LHCN-M2 (cell line): ENCODE data around the gene IGFLR1. TPM values are rescaled to one million over a fixed set of nuclear protein-coding genes. Genes with fewer than 3 reads are reported as not detected.
"Not testable (repeated sequence)": the region's sequence is repeated elsewhere in the genome, so short reads cannot be mapped to it uniquely, and the experiment has no call there.

ENCODE experiments used
- DNase-seq: peaks from one replicate; pipeline ENCODE4 v3.0.0-alpha.2; 2012; ENCODE audit warnings: low read depth
- total RNA-seq: library from RNA; depleted of rRNA; stranded (reverse); fragments of >200 nt; gene quantifications from 2 replicates; pipeline ENCODE4 v1.2.3, GENCODE V29; 2014

IGFLR1 gene
- total RNA-seq, 1 experiment from 2014 or later: 11.7 TPM

DNA sequence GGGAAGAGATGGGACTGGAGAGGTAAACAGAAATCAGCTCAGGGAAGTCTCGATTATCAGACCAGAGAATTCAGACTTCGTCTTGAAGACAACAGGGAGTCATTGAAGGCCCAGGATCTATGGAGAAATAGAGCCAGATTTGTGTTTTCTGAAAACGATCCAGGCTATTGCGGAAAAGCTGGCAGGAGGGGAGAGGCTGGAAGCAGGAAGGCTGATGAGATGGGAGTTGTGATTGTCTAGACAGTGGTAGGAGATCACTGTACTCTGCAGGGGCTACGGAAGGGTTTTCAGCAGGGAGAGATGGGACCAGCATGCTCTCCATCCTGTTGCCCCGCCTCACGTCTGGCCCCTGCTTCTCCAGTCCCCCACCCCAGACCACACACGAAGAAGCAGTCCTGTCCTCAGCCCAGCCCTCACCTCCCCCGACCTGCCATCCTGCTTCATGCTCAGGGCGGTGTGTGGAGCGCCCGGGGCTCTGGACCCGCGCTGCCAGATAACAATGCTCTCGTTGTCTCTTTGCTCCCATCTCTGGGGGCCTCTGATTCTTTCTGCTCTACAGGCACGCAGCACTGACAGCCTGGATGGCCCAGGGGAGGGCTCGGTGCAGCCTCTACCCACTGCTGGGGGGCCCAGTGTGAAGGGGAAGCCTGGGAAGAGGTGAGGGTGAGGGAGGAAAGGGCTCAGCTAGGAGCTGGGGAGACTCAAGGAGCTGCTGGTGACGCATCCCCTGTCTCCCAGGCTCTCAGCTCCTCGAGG is 35.0 kb upstream of the IGFLR1 start:
- DNase-seq: no peak

DNA sequence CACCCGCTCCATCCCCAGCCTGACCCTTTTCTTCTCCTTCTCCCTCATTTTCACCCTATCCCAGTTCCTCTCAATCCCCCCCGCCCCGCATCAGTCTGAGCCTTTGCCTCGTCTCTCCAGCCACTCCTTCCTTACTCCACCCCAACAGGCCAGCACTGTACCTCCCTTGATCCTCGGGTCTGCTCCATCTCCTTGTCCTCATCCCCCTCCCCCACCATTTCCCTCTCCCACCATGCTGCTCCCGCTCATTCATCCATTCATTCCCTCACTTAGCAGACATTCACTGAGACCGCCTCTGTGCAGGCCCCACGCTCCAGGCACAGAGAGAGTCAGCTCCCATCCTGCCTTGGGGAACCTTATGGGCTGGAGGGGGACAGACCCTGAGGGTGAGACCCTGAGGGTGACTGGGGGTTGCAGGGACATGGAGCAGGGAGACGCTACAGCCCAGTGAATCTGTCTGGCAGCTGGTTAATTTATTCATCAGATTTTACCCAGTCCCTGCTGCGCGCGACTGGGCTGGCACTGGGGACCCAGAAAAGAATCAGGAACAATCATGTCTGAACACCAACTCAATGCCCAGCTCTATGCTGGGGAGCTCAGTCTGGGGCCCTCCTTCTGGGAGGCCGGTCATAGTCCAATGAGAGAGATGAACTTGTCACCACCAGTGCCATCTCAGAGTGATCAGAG is 34.0 kb upstream of the IGFLR1 start:
- DNase-seq: no peak

DNA sequence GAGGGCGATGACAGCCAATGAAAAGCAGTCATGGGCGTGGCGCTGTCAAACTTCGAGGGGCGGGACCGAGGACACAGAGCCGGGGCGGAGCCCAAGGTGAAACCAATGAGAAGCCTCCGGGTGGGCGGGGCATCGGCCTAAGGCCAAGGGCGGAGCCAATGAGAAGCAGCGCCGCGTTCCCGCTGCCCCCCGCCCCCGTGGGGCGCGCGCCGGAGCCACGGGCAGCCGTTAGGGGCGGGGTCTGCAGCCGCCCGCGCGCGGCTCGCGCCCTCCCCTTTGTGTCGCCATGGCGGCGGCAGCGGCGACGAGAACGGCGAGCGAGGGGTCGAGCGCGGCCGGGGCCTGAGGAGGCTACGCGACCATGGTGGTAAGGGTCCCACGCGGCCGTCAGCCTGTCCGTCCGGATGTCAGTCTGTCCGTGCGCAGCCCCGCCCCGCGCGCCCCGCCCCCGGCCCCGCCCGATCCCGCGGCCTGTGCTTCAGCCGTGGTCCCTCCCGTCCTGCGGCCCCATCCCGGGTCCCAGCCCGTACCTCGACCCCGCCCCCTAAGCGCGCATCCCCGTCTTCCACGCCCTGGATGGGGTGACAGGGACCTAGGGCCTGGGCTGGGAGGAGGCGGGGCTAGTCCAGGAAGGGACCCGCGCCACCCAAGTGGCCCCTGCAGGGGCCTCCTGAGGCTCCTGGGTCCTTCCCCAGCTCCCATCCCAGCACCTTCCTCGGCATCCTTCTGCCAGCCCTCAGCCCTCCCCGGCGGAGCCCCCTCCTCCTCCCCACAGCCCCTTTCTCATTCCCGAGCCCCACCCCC is 33.2 kb upstream of the IGFLR1 start, which contains the start of gene ARHGAP33:
Gene ARHGAP33 (plus strand): TSS at position 267 of the 804 bp plus-strand sequence. CDS start 95 bp downstream, at position 362.
- DNase-seq: peak; percentile 94

DNA sequence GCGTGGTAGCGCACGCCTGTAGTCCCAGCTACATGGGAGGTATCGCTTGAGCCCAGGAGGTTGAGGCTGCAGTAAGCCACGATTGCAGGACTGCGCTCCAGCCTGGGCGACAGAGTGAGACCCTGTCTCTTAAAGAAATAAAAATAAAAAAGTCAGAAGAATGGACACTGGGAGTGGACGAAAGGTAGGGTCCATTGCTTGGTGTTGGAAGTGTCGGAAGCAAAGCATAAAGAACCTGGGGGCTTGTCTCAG is 32.7 kb upstream of the IGFLR1 start:
- DNase-seq: no peak

DNA sequence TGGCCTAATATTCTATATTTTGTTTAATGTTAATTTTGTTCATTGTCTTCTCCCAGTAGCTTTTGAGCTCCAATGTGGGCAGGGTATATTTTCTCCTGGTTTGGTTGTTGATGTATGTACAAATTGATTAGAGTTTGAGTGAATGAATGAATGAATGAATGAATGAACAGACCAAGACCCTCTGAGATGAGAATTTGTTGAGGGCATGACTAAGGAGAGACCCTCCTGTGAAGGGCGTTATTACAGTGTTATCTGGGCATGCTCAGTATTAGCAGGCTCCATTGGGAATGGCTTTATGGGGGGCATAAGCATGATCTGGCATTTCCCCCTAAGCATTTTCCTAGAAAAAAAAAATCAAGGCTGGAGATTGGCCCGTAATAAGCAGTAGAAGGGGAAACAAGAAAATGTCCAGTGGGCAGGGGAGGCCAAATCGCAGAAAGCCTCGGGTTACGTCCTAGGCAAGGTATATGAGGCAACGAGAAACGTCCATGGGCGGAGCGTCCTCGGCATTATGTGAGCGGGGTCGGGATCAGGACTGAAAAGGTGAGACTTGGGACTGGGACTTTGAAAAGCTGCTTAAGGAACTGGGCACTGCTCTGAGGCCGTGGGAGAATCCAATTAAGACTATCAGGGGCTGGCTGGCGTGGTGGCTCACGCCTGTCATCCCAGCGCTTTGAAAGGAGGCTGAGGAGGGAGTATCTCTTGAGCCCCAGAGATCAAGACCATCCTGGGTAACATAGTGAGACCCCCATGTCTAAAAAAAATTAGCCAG is 32.2 kb upstream of the IGFLR1 start:
- no peak for DNase-seq

DNA sequence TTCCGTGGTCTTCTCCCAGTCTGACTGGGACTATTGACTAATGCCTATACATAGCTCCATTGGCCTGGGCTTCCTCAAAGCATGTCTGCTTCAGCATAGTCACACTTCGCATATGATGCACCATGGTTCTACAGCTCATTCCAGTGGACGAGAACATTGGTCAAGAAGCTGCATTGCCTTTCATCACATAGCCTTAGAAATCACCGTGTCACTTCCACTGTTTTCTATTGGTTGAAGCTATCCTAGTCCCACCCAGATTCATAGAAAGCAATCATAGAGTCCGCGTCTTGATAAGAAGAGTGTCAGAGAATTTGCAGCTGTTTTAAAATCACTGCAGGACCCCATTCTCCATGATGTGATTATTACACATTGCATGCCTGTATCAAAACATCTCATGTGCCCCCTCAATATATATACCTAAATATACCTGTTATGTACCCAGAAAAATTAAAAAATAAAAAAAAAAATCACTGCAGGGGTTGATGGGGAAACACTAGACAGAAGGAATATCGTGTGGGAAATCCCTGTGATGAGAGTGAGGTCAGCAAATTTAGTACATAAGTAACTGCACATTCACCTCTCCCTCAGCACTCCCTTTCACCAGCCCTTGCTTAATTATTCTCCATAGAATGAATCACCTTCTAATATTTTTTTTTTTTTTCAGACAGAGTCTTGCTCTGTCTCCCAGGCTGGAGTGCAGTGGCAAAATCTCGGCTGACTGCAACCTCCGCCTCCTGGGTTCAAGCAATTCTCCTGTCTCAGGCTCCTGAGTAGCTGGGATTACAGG is 31.0 kb upstream of the IGFLR1 start:
- peak; percentile 12 for DNase-seq

DNA sequence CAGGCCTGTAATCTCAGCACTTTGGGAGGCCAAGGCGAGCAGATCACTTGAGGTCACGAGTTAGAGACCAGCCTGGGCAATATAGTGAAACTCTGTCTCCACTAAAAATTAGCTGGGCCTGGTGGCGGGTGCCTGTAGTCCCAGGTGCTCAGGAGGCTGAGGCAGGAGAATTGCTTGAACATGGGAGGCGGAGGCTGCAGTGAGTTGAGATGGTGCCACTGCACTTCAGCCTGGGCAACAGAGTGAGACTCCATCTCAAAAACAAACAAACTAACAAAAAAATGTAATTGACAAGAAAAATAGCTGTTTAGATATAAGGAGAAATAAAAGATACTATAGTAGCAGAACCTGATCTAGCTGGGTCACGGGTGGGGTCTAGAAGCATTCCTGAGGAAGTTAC is 30.1 kb upstream of the IGFLR1 start:
- not testable (repeated sequence) for DNase-seq

DNA sequence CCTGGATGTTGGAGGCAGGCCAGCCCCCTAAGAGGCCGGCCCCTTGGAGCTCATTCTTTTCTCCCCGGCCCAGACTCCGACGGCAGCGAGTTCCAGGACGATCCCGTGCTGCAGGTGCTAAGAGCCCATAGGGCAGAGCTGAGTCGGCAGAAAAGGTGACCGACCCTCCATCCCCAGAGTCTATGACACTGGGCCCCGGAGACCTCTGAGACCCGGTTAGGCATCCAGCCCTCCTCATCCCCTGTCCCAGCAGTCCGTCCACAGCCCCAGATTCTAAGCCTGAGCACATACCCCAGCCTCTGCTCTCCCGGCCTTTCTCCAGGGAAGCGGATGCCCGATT is 25.8 kb upstream of the IGFLR1 start:
- no peak for DNase-seq

DNA sequence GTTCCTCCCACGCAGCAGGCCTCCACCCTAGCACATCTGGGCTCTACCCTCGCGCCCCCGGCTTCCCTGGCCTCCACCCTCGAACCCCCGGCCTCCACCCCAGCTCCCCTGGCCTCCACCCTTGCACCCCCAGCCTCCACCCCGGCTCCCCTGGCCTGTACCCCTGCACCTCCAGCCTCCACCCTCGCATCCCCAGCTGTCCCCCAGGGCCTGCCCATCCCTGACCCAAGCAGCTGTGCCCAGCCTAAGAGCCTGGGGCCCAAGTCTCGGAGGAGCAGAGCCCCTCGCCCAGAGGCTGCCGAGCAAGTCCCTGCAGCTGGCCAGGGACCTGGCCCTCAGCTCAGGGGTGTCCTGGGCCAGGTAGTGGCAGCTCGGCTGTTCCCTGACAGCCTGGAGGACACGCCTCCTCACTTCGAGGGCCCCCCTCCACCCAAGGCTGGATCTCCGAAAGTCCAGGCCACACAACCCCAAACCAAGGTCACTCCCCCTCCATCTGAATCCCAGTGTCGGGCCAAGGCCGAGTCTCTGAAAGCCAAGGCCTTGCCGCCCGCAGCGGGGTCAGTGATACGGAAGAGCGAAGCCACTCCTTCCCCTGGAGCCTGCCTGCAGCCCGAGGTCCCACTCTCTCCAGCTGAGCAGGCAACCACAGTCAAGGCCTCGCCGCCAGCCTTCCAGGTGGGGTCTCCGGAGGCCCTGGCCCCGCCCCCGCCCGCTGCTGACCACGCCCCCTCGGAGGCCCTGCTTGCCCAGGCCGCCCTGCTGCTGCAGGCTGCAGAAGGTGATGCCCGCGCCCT is 25.2 kb upstream of the IGFLR1 start:
- no peak for DNase-seq

DNA sequence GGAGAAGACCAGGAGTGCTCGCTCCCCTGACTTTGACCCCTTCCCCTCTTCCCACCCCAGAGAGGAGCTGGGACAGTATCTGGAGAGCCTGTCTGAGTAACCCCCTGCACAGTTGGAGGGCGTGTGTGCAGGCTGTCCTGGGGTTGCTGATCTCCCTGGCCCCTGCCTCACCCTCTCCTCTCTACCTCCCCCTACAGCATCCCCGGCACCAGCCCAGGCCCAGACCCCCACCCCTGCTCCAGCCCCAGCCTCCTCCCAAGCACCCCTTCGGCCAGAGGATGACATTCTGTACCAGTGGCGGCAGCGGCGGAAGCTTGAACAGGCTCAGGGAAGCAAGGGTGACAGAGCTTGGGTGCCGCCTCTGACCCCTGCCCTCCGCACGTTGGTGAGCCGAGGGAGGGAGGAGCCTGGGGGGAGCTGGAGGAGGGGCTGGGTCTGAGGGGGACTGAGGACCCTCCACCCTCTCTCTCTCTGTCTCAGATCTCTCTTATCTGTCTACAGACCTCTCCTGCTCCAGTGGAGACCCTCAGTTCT is 24.4 kb upstream of the IGFLR1 start:
- DNase-seq: no peak

DNA sequence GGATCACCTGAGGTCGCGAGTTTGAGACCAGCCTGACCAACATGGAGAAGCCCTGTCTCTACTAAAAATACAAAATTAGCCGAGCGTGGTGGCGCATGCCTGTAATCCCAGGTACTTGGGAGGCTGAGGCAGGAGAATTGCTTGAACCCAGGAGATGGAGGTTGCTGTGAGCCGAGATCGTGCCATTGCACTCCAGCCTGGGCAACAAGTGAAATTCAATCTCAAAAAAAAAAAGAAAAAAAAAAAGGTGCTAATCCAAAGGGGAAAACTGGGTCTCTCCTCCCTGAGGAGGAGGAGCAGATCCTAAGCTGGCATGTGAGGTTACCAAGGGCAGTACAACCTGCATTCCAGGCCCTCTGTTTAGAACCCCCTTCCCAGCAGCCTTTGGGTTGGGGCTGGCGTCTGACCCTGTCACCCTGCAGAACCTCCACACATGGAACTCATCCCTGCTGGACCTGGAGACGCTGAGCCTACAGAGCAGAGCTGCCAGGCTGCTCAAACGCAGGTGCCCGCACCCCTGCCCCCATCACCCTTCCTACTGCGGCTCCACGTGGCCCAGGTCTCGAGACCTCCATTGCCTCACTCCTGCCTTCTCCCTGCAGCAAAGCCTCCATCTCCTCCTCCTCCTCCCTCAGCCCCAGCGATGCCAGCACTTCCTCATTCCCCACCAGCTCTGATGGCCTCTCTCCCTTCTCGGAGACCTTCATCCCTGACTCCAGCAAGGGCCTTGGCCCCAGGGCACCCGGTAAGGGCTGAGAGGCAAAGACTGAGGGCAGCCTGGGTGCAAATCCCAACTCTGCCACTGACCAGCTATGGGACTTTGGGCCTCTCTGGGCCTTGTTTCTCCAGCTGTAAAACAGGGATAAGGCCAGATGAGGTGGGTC is 22.4 kb upstream of the IGFLR1 start:
- DNase-seq: no peak

DNA sequence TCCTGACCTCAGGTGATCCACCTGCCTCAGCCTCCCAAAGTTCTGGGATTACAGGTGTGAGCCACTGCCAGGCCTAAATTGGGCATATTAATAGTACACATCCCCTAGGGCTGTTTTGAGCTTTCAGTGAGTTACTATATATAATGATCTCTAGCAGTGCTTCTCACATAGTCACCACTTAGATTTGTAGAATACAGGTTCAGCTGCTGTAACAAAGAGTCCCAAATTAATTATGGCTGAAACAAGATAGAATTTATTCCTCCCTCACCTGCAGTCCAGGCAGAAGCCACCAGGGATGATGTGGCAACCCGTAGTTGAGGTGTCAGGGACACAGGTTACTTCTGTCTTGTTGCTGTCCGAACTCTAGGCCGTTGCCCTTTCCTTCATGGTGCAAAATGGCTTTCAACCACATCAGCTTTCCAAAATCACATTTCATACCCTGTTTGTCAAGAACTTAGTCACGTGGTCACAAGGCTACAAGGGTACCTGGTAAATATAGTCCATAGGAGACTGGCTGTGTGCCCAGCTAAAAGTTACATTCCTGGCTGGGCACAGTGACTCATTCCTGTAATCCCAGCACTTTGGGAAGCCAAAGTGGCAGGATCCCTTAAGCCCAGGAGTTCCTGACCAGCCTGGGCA is 18.6 kb upstream of the IGFLR1 start:
- DNase-seq: peak; percentile 47

DNA sequence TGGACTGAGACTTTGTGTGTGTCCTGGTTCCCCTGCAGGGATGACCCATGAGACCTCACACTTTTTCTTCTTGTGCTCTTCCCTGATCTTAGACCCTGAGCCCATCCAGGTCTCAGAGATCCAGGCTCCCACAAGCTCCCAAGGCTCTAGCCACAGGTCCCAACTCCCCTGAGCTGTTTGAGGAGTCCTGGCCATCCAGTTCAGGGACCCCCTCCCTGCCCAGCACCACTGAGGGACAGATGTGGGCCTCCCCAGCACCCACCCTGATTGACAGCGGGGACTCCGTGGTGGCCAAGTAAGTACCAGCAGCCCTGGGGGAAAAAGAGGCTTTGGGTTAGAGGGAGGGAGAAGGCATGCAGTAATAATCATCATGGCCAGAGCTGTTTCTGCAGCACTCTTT is 17.4 kb upstream of the IGFLR1 start:
- no peak for DNase-seq

DNA sequence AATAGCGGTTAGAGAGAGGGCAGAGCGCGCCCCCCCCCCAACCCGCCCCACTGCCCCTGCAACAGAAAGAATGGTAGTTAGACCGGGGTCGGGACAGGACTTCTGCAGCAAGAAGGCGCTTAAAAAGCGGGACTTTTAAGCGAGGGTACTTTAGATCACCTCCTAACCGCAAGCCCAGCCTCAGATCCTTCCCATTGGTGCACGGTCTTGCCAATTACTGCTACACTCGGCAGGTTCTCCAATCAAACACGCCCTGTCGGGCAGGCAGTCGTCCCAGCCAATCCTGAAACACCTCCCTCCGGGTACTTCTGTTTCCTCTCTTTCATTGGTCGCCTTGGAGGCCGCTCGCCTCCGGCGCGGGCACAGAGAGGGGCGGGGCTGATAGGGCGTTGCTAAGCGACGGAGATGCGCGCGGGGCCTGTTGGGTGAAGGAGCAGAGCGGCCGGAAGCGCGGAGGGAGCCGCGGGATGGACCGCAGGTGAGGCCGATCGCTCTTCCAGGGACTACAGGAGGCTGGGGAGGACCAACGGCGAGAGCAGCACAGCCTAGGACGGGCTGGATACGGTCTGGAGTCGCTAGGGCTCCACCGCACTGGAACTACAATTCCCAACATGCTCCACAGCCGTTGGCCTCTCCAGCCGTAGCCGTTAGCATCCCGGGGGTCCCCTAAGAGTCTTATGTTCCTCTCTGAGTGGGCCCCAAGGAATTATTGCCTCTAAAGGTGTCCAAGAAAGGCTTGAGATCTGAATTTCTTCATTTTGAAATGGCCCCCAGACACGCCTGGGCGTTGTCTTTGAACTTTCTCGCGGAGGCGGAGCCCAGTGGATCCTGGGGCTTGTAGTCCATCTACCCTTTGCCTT is 15.7 kb upstream of the IGFLR1 start, which contains the start of gene PROSER3:
Gene PROSER3 (plus strand): TSS at position 428 of the 860 bp plus-strand sequence. CDS start 40 bp downstream, at position 468.
- peak; percentile 99 for DNase-seq

DNA sequence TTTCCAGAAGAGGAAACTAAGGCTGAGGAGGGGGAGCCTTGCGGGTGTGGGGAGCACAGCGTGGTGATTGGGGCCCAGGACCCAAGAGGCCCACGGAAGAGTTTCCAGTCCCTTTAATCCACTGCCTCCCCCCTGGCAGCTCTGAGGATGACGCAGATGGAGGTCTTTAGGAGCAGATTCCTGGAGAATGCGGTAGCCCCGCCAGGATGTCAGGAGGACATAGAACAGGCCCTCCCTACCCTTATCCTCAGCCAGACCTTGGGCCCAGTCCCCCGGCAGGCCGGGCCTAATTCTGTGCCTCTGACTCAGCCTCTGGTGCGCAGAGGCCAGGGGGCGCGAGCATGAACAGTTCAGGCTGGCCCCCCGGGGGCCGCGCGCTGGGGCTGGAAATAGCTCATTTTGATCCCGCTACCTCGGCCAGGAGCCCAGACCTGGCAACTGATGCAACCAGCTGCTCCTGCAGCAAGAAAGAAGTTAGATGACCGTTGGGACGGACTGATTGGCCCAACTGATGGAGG is 15.0 kb upstream of the IGFLR1 start:
- DNase-seq: peak; percentile 85

DNA sequence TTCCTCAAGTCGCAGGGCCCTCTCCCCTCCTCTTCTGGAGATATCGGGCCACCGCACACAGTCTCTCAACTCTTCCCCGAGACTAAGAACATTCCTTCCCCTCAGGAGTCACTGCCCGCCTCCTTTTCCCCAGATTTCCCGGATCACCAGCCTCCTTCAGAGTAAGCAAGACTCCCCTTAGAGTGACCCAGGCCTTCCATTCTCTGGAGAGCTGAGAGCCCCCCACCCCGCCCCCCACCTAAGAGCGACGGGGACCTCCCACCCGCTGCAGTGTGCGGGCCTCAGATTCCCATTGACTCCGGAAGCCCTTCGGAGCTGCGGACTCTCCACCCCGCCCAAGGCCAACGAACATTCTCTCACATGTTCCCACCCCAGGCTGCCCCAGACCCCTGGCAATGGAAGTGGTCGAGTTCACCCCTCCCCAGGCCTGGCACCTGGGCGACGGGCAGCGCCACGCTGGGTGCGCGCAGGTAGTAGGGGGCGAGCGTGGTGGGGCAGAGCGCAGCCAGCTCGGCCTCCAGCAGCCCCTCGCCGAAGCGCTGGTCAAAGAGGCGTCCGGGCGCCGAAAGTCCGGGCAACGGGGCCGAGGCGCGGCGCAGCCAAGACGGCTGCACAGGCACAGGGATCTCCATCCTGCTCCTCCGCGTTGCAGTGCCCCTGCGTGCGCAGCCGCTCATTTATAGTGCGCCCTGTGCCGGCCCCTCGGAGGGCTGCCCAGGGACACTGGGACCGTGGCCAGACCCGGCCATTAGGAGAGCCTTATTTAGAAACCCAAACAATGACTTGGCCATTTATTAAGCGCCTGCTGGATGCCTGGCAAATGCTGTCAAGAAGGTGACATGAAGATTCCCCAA is 14.4 kb upstream of the IGFLR1 start, which contains the start of gene HSPB6:
Gene HSPB6 (minus strand): TSS at position 653 of the 854 bp plus-strand sequence. CDS start 21 bp downstream, at position 632.
- no peak for DNase-seq
